HFFc6 (cell line): ENCODE results near the gene RHBDF2. TPM values are rescaled to one million over a fixed set of nuclear protein-coding genes. Genes with fewer than 3 reads are reported as not detected.

ENCODE experiments used
- DNase-seq: peaks from one replicate; pipeline ENCODE4 v3.0.0-alpha.2; 2018
- H3K27ac Mint-ChIP-seq: 2 replicates; pipeline ENCODE4 v1.8.0; 2020; ENCODE audit warnings: mild to moderate bottlenecking, mixed read lengths
- H3K27me3 Mint-ChIP-seq: 2 replicates; pipeline ENCODE4 v1.8.0; 2021; ENCODE audit warnings: mild to moderate bottlenecking, moderate library complexity, mixed read lengths; ENCODE audit not compliant: insufficient read depth
- H3K36me3 Mint-ChIP-seq: 2 replicates; pipeline ENCODE4 v1.8.0; 2021; ENCODE audit warnings: low read depth, mixed read lengths
- H3K4me1 Mint-ChIP-seq: 2 replicates; pipeline ENCODE4 v1.8.0; 2020; ENCODE audit warnings: low read depth, mixed read lengths
- H3K4me3 Mint-ChIP-seq: 2 replicates; pipeline ENCODE4 v1.8.0; 2020; ENCODE audit warnings: mild to moderate bottlenecking, moderate library complexity, mixed read lengths
- H3K9me3 Mint-ChIP-seq: 2 replicates; pipeline ENCODE4 v1.8.0; 2020; ENCODE audit warnings: mild to moderate bottlenecking, mixed read lengths
- total RNA-seq, 6 experiments: library from RNA; stranded (reverse); fragmentation: NEBNext Ultra II Directional; extraction: Animal tissue kit (Norgen Biotek cat#: 25700); gene quantifications; 2 replicates in 1 of 6; 3 replicates in 5 of 6; pipeline ENCODE4 v1.2.3, GENCODE V29; 2021
- TF ChIP-seq, protein P1 (sequence below): fragments of 200-600 bp; sonication (generic); IDR thresholded peaks from 2 replicates; pipeline ENCODE4 v1.5.0; 2021; ENCODE audit warnings: antibody characterized with exemption, mild to moderate bottlenecking

RHBDF2 gene
- total RNA-seq, 6 experiments from 2014 or later: 7.1 to 13.1 (median 9.4) TPM

DNA sequence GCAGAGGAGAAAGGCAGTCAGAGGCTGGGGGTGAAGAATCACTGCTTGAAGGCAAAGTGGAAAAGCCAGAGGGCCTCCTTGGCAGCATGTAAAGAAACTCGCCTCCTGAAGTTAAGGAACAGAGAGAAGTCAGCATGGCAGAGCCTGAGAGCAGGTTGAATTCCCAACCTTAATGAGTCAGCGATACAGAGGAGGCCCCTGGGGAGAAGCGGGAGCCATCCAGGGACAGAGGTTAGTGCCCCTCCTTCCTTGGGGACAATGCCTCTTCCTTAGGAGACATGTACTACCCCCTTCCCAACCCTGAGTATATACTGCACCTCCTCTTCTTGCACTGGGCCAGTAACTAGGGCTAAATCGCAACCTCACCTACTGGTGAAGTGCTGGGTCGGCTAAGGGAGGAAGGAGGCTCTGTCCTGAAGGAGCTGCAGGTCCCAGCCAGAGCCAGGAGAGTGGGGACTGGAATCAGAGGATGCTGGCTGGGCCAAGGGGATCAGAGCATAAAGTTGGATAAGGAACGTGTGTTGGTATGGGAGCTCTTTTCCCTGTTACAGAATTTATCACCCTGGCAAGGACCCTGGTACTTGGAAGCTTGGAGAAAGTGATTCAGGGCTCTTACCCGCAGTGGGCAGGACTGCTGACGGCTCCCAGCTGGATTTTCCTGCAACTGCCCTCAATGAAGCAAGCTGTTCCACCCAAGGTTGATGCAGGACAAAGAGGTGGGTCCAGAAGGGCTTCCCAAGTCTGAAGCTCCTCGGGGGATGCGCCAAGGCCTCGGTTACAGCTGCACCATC, 39.3 kb downstream of the RHBDF2 start:
- H3K36me3 Mint-ChIP-seq: no peaks in the 10 kb centered on the region
- H3K27me3 Mint-ChIP-seq: peaks cover 6% of the 10 kb centered on the region; the same call in 1 of the 2 replicates
- TF ChIP-seq, protein P1, sequence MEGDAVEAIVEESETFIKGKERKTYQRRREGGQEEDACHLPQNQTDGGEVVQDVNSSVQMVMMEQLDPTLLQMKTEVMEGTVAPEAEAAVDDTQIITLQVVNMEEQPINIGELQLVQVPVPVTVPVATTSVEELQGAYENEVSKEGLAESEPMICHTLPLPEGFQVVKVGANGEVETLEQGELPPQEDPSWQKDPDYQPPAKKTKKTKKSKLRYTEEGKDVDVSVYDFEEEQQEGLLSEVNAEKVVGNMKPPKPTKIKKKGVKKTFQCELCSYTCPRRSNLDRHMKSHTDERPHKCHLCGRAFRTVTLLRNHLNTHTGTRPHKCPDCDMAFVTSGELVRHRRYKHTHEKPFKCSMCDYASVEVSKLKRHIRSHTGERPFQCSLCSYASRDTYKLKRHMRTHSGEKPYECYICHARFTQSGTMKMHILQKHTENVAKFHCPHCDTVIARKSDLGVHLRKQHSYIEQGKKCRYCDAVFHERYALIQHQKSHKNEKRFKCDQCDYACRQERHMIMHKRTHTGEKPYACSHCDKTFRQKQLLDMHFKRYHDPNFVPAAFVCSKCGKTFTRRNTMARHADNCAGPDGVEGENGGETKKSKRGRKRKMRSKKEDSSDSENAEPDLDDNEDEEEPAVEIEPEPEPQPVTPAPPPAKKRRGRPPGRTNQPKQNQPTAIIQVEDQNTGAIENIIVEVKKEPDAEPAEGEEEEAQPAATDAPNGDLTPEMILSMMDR: no peak
- no peak overlapping the region for H3K27ac Mint-ChIP-seq
- H3K9me3 Mint-ChIP-seq: no peaks in the 10 kb centered on the region
- no peak overlapping the region for H3K4me3 Mint-ChIP-seq
- no peak for DNase-seq
- peaks cover 6% of the 10 kb centered on the region; the same call in 1 of the 2 replicates for H3K4me1 Mint-ChIP-seq

DNA sequence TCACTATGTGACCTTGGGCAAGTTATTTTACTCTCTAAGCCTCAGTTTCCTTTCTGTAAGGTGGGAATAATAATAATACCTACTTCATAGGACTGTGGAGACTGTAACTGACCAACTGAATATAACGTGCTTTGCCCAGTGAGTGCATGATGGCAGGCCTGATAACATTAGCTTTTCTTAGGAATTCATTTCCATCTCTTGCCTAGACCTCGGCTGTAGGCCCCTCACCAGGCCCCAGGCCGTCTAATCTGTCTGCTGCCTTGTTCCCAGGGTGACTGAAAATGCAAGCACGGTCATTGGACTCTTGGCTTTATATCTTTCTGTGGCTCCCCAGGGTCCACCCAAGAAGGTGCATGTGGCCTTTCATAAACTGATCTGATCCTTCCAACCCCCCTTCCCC, 41.5 kb downstream of the RHBDF2 start:
- Mint-ChIP-seq H3K4me3 (no peak overlapping the region), H3K9me3 (no peaks in the 10 kb centered on the region), H3K36me3 (no peaks in the 10 kb centered on the region), H3K27me3 (peaks cover 5% of the 10 kb centered on the region; the same call in 1 of the 2 replicates), H3K4me1 (no peaks in the 10 kb centered on the region), H3K27ac (no peak overlapping the region)
- TF ChIP-seq, protein P1: no peak
- DNase-seq: no peak

DNA sequence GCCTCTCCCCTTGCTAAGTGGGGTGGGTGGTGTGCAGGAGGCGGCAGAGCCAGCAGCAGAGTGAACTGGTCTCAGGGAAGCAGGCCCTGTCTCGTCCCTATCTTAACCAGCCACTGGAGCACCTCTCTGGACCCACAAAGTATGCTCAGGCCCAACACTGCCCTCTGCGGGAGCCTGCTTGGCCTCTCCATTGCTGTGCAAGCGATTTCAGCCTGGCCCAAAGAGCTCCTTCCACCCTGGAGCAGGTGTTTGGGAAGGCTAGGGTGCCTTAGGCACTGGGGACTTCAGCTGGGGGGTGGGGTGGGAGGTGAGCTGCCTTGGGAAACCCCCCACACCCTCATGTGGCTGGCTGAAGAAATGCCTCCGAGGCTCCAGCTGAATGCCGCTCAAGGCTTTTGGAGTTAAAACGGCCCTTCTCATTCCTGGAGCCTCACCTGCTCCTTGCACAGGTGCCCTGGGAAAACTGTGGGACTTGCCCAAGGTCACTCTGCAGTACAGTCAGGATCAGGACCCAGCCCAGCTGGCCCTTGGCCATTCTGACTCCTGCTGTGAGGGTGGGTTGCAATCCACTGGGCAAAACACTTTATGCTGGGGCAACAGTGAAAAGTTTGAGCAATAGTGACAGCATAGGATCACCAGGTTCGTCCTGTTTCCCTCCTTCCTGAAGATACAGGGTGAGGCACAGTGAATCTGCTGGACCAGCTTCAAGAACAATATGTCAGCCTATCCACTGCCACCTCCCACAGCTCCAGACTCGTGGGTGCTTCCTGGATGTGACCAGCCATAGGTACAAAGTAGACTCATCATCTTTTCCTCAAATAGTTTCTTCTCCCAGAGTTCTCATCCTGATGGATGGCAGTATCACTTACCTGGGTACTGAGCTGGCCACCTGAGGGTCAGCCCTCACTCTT, 42.4 kb downstream of the RHBDF2 start:
- Mint-ChIP-seq H3K27me3 (peaks cover 5% of the 10 kb centered on the region; the same call in 1 of the 2 replicates), H3K4me3 (no peak overlapping the region), H3K9me3 (no peaks in the 10 kb centered on the region), H3K36me3 (no peaks in the 10 kb centered on the region), H3K4me1 (no peaks in the 10 kb centered on the region), H3K27ac (no peak overlapping the region)
- DNase-seq: peak; percentile 54
- TF ChIP-seq, protein P1: peak; percentile 74

DNA sequence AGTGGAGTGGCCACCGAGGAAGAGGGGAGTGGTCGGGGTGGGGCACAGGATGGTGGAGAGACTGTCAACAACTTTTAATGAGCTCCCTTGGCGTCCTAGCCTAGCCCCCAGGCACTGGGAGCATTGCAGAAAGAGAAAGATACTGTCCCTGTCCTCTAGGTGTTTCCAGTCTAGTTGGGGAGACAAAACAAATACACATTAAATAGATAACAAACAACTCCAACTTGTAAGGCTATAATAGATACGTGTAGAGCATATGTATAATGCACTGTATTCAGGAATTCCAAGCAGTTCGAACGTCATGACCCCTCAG, 47.8 kb downstream of the RHBDF2 start:
- TF ChIP-seq, protein P1: peak; percentile 50
- Mint-ChIP-seq H3K27ac (peak overlapping the region; percentile 61), H3K4me3 (peak overlapping the region; percentile 96), H3K27me3 (no peaks in the 10 kb centered on the region), H3K4me1 (peaks cover 31% of the 10 kb centered on the region), H3K9me3 (no peaks in the 10 kb centered on the region), H3K36me3 (no peaks in the 10 kb centered on the region)
- DNase-seq: no peak

DNA sequence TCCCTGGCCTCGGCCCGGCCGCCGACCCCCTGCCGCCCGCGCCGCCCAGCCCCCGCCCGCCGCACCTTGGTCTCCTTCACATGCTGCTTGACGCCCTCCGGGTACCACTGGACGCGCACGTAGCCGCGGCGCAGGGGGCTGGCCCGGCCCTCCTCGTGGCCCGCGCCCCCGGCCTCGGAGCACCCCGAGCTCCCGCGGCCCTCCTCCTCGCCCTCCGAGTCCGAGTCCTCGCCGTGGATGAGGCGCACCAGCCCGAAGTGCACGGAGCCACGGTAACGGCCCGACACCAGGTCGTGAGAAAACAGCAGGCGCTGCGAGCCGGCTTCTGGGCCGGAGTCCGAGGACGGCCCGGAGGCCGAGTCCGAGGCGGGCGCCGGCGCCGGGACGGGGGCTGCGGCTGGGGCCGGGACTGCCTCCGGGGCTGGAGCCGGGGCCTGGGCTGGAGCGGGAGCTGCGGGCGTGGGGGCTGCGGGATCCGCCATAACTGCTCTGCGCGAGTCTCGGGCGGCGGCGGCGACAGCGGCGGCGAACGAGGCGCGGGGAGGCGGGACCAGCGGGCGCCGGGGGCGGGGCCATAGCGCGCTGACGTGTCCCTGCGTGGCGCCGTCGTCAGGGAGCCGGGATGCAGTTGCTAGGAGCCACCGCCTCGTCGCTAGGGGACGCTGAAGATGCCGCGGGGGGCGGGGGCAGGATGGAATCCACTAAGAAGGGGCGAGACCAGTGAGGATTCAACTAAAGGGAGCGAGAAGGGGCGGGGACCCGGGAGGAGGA, 48.4 kb downstream of the RHBDF2 start, which contains the start of gene UBE2O:
Gene UBE2O, minus strand, starts transcription at position 493 of the 771 bp plus-strand sequence. Its CDS starts 11 bp downstream, at position 482.
- no peaks in the 10 kb centered on the region for H3K27me3 Mint-ChIP-seq
- peak within 1 kb of the TSS; percentile 72 for H3K27ac Mint-ChIP-seq
- no peaks in the 10 kb centered on the region for H3K36me3 Mint-ChIP-seq
- TF ChIP-seq, protein P1: peak; percentile 78
- peaks cover 36% of the 10 kb centered on the region for H3K4me1 Mint-ChIP-seq
- peak; percentile 83 for DNase-seq
- peak within 1 kb of the TSS; percentile 96 for H3K4me3 Mint-ChIP-seq
- no peaks in the 10 kb centered on the region for H3K9me3 Mint-ChIP-seq
